HepG2 (cell line): ENCODE results near the gene ALMS1. TPM values are rescaled to one million over a fixed set of nuclear protein-coding genes. Genes with fewer than 3 reads are reported as not detected.

Experiments used
- GATAD1 ChIP-seq: IDR thresholded peaks from 2 replicates; pipeline ENCODE4 v1.6.1; 2016; ENCODE audit warnings: missing genetic modification reagents, missing compliant biosample characterization
- NFYC ChIP-seq: IDR thresholded peaks from 2 replicates; pipeline ENCODE4 v1.6.1; 2016; ENCODE audit warnings: missing genetic modification reagents, missing compliant biosample characterization
- PRDM15 ChIP-seq: sonication (generic); formaldehyde crosslinking; IDR thresholded peaks from 2 replicates; pipeline ENCODE4 v1.4.0; 2020; ENCODE audit warnings: missing genetic modification reagents
- SIN3B ChIP-seq: fragments of 150-350 bp; IDR thresholded peaks from 2 replicates; pipeline ENCODE4 v1.6.1; 2014; ENCODE audit warnings: low read length
- SMARCE1 ChIP-seq: fragments of 450-650 bp; IDR thresholded peaks from 2 replicates; pipeline ENCODE4 v1.6.1; 2017; ENCODE audit warnings: borderline replicate concordance
- SYNCRIP ChIP-seq: fragments of 200-400 bp; formaldehyde crosslinking; IDR thresholded peaks from 2 replicates; pipeline ENCODE4 v1.6.1; 2018; ENCODE audit warnings: mild to moderate bottlenecking, low read depth, low read length; ENCODE audit not compliant: insufficient read depth
- XRCC5 ChIP-seq: fragments of 200-400 bp; formaldehyde crosslinking; optimal IDR thresholded peaks from 2 replicates; pipeline ENCODE3; 2017; ENCODE audit warnings: mild to moderate bottlenecking, low read length
- ZNF496 ChIP-seq: sonication (generic); formaldehyde crosslinking; IDR thresholded peaks from 2 replicates; pipeline ENCODE4 v1.8.1; 2023; ENCODE audit warnings: mild to moderate bottlenecking, moderate library complexity, missing genetic modification reagents; ENCODE audit not compliant: insufficient replicate concordance
- ZNF501 ChIP-seq: sonication (generic); formaldehyde crosslinking; IDR thresholded peaks from 2 replicates; pipeline ENCODE4 v1.5.1; 2020; ENCODE audit warnings: mild to moderate bottlenecking, moderate library complexity, missing genetic modification reagents
- ZNF510 ChIP-seq: sonication (generic); formaldehyde crosslinking; IDR thresholded peaks from 2 replicates; pipeline ENCODE4 v1.4.0; 2020; ENCODE audit warnings: low read depth, mild to moderate bottlenecking, missing genetic modification reagents
- ZNF546 ChIP-seq: sonication (generic); formaldehyde crosslinking; conservative IDR thresholded peaks from 2 replicates; pipeline ENCODE4 v1.8.1; 2023; ENCODE audit warnings: mild to moderate bottlenecking, missing genetic modification reagents
- ZSCAN12 ChIP-seq: sonication (generic); formaldehyde crosslinking; IDR thresholded peaks from 2 replicates; pipeline ENCODE4 v1.9.0; 2021; ENCODE audit warnings: mild to moderate bottlenecking, missing genetic modification reagents
- polyA plus RNA-seq, 8 experiments: library from polyadenylated mRNA; depleted of rRNA in 3 of 8; stranded (reverse) in 7 of 8; unstranded in 1 of 8; fragments of >200 nt; fragmentation: Illumina TruSeq in 4 of 8; extraction: Trizol in 4 of 8; gene quantifications; 2 replicates each; pipeline versions ENCODE4 v1.2.1 to v1.2.3, GENCODE V29; 2011 to 2016; ENCODE audit warnings: low read depth in 4 of 8, missing spikeins in 1 of 8, mixed read lengths in 1 of 8; ENCODE audit not compliant: insufficient read depth in 1 of 8
- total RNA-seq, 5 experiments: library from RNA; depleted of rRNA; stranded (reverse); fragments of >200 nt; fragmentation: Illumina TruSeq; extraction: Trizol; gene quantifications; 2 replicates each; pipeline ENCODE4 v1.2.3, GENCODE V29; 2016; ENCODE audit warnings: low read depth in 1 of 5
- TF ChIP-seq, protein P1 (sequence below): sonication (generic); formaldehyde crosslinking; IDR thresholded peaks from 2 replicates; pipeline ENCODE4 v1.8.0; 2022; ENCODE audit warnings: missing genetic modification reagents, mild to moderate bottlenecking, borderline replicate concordance
- TF ChIP-seq, protein P2 (sequence below): sonication (generic); formaldehyde crosslinking; IDR thresholded peaks from 2 replicates; pipeline ENCODE4 v1.8.1; 2023; ENCODE audit warnings: mild to moderate bottlenecking, missing genetic modification reagents, borderline replicate concordance
- TF ChIP-seq, protein P3 (sequence below): sonication (generic); formaldehyde crosslinking; IDR thresholded peaks from 2 replicates; pipeline ENCODE4 v1.8.1; 2023; ENCODE audit warnings: mild to moderate bottlenecking, missing genetic modification reagents
- TF ChIP-seq, protein P4 (sequence below): sonication (generic); formaldehyde crosslinking; conservative IDR thresholded peaks from 2 replicates; pipeline ENCODE4 v1.8.0; 2022; ENCODE audit warnings: low read depth, missing genetic modification reagents
- TF ChIP-seq, protein P5 (sequence below): sonication (generic); formaldehyde crosslinking; IDR thresholded peaks from 2 replicates; pipeline ENCODE4 v1.4.0; 2020; ENCODE audit warnings: missing genetic modification reagents

The ALMS1 gene
- total and polyA plus RNA-seq, 2 of the 13 experiments (the other 11 are each of a cell fraction or from before 2014, with no cell fraction given): 12.9 to 21.2 TPM

DNA sequence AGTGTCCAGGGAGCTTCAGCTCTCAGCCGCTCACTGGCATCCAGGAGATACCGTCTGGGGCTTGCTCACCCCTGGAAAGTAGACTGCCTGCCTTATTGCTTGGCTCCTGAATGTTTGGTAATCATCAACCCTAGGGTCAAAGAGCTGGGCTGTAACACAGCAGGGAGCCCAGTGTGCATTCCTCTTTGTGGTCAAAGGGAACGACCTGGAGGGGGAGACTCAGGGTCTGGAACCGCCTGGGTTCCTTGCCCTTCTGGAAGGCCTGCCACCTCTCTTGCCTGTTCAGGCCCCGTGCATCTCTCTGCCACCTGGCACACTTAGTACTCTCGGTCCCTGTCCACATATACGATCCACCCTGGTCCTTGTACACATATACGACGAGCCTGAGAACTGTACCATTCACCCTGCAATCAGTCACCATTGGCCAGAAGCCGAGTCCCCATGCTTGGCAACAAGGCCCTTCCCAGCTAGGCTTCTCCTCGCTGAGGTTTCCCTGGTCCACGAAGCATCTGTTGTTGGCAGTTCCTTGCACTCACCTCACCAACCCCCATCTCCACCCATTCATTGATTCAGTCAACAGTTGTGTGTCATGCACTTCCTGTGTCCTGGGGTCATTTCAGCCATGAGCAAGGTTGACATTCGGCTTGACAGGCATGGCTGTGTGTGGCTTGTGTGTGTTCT is 256.8 kb downstream of the ALMS1 start, which contains the start of gene NAT8 (continued):
- TF ChIP-seq ZNF546 (CRISPR knock-in tag): no peak
- TF ChIP-seq, protein P1, sequence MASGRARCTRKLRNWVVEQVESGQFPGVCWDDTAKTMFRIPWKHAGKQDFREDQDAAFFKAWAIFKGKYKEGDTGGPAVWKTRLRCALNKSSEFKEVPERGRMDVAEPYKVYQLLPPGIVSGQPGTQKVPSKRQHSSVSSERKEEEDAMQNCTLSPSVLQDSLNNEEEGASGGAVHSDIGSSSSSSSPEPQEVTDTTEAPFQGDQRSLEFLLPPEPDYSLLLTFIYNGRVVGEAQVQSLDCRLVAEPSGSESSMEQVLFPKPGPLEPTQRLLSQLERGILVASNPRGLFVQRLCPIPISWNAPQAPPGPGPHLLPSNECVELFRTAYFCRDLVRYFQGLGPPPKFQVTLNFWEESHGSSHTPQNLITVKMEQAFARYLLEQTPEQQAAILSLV (CRISPR knock-in tag): no peak
- TF ChIP-seq, protein P2, sequence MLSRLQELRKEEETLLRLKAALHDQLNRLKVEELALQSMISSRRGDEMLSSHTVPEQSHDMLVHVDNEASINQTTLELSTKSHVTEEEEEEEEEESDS: no peak
- TF ChIP-seq ZNF501 (CRISPR knock-in tag): peak; percentile 31; the same call in 1 of the 2 replicates
- TF ChIP-seq SMARCE1: no peak
- no peak for TF ChIP-seq XRCC5
- TF ChIP-seq, protein P3, sequence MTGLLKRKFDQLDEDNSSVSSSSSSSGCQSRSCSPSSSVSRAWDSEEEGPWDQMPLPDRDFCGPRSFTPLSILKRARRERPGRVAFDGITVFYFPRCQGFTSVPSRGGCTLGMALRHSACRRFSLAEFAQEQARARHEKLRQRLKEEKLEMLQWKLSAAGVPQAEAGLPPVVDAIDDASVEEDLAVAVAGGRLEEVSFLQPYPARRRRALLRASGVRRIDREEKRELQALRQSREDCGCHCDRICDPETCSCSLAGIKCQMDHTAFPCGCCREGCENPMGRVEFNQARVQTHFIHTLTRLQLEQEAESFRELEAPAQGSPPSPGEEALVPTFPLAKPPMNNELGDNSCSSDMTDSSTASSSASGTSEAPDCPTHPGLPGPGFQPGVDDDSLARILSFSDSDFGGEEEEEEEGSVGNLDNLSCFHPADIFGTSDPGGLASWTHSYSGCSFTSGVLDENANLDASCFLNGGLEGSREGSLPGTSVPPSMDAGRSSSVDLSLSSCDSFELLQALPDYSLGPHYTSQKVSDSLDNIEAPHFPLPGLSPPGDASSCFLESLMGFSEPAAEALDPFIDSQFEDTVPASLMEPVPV: peak; percentile 50; the same call in 1 of the 2 replicates
- no peak for TF ChIP-seq SYNCRIP
- TF ChIP-seq, protein P4, sequence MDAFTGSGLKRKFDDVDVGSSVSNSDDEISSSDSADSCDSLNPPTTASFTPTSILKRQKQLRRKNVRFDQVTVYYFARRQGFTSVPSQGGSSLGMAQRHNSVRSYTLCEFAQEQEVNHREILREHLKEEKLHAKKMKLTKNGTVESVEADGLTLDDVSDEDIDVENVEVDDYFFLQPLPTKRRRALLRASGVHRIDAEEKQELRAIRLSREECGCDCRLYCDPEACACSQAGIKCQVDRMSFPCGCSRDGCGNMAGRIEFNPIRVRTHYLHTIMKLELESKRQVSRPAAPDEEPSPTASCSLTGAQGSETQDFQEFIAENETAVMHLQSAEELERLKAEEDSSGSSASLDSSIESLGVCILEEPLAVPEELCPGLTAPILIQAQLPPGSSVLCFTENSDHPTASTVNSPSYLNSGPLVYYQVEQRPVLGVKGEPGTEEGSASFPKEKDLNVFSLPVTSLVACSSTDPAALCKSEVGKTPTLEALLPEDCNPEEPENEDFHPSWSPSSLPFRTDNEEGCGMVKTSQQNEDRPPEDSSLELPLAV: no peak
- TF ChIP-seq SIN3B: no peak
- TF ChIP-seq GATAD1 (CRISPR knock-in tag): peak; percentile 68; the same call in 1 of the 2 replicates
- TF ChIP-seq ZNF496 (CRISPR knock-in tag): no peak
- no peak for TF ChIP-seq NFYC (CRISPR knock-in tag)
- no peak for TF ChIP-seq PRDM15
- TF ChIP-seq ZSCAN12: no peak
- TF ChIP-seq, protein P5, sequence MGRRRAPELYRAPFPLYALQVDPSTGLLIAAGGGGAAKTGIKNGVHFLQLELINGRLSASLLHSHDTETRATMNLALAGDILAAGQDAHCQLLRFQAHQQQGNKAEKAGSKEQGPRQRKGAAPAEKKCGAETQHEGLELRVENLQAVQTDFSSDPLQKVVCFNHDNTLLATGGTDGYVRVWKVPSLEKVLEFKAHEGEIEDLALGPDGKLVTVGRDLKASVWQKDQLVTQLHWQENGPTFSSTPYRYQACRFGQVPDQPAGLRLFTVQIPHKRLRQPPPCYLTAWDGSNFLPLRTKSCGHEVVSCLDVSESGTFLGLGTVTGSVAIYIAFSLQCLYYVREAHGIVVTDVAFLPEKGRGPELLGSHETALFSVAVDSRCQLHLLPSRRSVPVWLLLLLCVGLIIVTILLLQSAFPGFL (CRISPR knock-in tag): no peak
- TF ChIP-seq ZNF510 (CRISPR knock-in tag): no peak
